C4-2B (cell line): Measurements from ENCODE around the gene TMEM225.

Source experiments
- H3K27ac ChIP-seq: fragments of 450-650 bp; 2 replicates; pipeline ENCODE4 v1.5.1; 2017
- ZFX ChIP-seq: fragments of 450-650 bp; IDR thresholded peaks from 2 replicates; pipeline ENCODE4 v1.6.1; 2017
- TF ChIP-seq, protein P1 (sequence below): fragments of 450-650 bp; conservative IDR thresholded peaks from 2 replicates; pipeline ENCODE4 v1.5.1; 2017; ENCODE audit warnings: mild to moderate bottlenecking

Gene TMEM225, protein sequence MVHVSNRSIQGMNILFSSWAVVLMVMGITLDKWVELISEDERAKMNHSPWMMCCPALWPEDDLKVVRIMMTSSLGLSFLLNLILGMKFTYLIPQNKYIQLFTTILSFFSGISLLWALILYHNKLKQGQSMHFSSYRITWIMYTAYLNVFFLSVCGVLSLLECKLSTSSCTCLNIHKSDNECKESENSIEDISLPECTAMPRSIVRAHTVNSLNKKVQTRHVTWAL

GRCh38 chr11:123885570-123885969, at the start of gene TMEM225:
TSS of gene TMEM225 (minus strand) at chr11:123885670. CDS start at chr11:123885425, 245 bp downstream.
- H3K27ac ChIP-seq = no peak within 1 kb of the TSS
- no peak for TF ChIP-seq ZFX

GRCh38 chr11:123924027-123924426, 38.6 kb upstream of the TMEM225 start:
- no peak for TF ChIP-seq ZFX
- TF ChIP-seq, protein P1, sequence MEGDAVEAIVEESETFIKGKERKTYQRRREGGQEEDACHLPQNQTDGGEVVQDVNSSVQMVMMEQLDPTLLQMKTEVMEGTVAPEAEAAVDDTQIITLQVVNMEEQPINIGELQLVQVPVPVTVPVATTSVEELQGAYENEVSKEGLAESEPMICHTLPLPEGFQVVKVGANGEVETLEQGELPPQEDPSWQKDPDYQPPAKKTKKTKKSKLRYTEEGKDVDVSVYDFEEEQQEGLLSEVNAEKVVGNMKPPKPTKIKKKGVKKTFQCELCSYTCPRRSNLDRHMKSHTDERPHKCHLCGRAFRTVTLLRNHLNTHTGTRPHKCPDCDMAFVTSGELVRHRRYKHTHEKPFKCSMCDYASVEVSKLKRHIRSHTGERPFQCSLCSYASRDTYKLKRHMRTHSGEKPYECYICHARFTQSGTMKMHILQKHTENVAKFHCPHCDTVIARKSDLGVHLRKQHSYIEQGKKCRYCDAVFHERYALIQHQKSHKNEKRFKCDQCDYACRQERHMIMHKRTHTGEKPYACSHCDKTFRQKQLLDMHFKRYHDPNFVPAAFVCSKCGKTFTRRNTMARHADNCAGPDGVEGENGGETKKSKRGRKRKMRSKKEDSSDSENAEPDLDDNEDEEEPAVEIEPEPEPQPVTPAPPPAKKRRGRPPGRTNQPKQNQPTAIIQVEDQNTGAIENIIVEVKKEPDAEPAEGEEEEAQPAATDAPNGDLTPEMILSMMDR = no peak
- H3K27ac ChIP-seq = no peak overlapping the region

DNA sequence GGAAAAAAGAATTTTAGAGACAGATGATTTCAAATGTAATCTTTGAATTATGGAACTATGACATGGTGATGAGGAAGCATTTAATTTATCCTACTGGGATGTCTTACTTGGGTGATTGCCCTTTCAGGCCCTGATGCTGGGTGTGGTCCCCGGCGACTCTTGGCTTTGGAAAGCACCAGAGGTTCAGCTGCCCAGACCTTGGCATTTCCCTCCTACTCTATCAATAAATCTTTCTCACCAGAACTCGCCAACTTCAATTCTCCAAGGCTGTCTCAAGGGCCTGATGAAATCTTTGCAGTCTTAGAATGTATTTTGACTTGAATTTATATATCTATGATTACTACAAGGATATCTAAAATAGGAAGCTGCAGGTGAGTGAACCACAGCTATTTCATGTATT, 35.5 kb upstream of the TMEM225 start:
- no peak for TF ChIP-seq ZFX
- TF ChIP-seq, protein P1 = no peak
- no peak overlapping the region for H3K27ac ChIP-seq

GRCh38 chr11:123905826-123906225, 20.4 kb upstream of the TMEM225 start:
- no peak overlapping the region for H3K27ac ChIP-seq
- TF ChIP-seq ZFX = no peak
- TF ChIP-seq, protein P1 = no peak

- TF ChIP-seq, protein P1 = no peak
- TF ChIP-seq ZFX = no peak
- no peak overlapping the region for H3K27ac ChIP-seq
These were observed 19.5 kb upstream of the TMEM225 start for GRCh38 chr11:123904932-123905331.

GRCh38 chr11:123903932-123904331, 18.5 kb upstream of the TMEM225 start:
- no peak for TF ChIP-seq ZFX
- no peak overlapping the region for H3K27ac ChIP-seq

- H3K27ac ChIP-seq = no peak within 1 kb of the TSS
- no peak for TF ChIP-seq ZFX
- TF ChIP-seq, protein P1 = no peak
These were observed 16.4 kb upstream of the TMEM225 start, which contains the start of gene OR8D4 for GRCh38 chr11:123901867-123902266. TSS of gene OR8D4 (plus strand) at chr11:123902167. CDS start at chr11:123906432, 4,265 bp downstream.

- H3K27ac ChIP-seq = no peak overlapping the region
- TF ChIP-seq ZFX = no peak
- TF ChIP-seq, protein P1 = no peak
These were observed 14.3 kb upstream of the TMEM225 start for GRCh38 chr11:123899792-123900191.
